ENCODE measurements around the gene B3GALNT1.

DNA sequence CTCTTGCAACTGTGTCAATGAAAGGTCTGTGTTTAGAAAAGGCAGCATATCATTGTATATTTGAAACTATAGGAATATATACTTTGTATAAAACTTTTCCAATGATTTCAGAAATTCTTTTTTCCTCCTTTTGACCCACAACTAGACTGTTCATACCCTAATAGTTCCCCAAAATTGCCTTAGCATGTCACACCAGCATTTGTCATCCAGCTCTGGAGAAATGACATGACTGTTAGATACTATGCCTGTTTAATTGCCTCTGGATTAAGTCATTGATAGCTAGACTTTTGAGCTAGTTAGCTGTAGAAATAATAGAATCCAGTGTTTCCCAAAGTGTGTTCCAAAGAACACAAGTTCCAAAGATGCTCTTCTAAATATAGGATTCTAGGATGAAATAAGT lies 32.4 kb downstream of the B3GALNT1 start:
- TF ChIP-seq CTCF (IDR thresholded peaks at IDR 0.05): no peak
- TF ChIP-seq POLR2AphosphoS5 (IDR thresholded peaks at IDR 0.05): no peak
- TF ChIP-seq EP300 (IDR thresholded peaks at IDR 0.05; ENCODE audit: low read depth): no peak
- no peak for TF ChIP-seq POLR2A (IDR thresholded peaks at IDR 0.05)
